ENCODE results near the gene ZCCHC17.

ZCCHC17 gene

GRCh38 chr1:31327381-31327780 is 30.5 kb downstream of the ZCCHC17 start:
- DNase-seq (no peak), ATAC-seq (ENCODE audit: insufficient read depth, low read depth) (no peak)
- H3K36me3 ChIP-seq (ENCODE audit: insufficient read depth, low read length) = peaks cover 20% of the 10 kb centered on the region; the same call in 1 of the 2 replicates
- no peaks in the 10 kb centered on the region for H3K27me3 ChIP-seq (ENCODE audit: insufficient read depth, low read length, poor library complexity)
- no peak overlapping the region for H3K27ac ChIP-seq (ENCODE audit: low read length)
- H3K79me2 ChIP-seq (ENCODE audit: insufficient read depth, low read length) = no peaks in the 10 kb centered on the region
- no peaks in the 10 kb centered on the region for H3K4me1 ChIP-seq (ENCODE audit: insufficient read depth, low read length)
- H3K9ac ChIP-seq (ENCODE audit: low read depth, low read length) = no peak overlapping the region
- H4K20me1 ChIP-seq (ENCODE audit: insufficient read depth, low read length) = 0 out of 2 replicates have a peak, but pooled peaks cover 4% of the 10 kb centered on the region
- H3K4me3 ChIP-seq (ENCODE audit: low read depth in 1 of 2, low read length in 2 of 2) = no peak overlapping the region
- H2AFZ ChIP-seq (ENCODE audit: low read depth, low read length) = no peak overlapping the region
- no peak overlapping the region for H3K4me2 ChIP-seq (ENCODE audit: insufficient read depth, low read length)
- no peak for TF ChIP-seq EZH2 (IDR thresholded peaks at IDR 0.05; ENCODE audit: borderline replicate concordance, low read depth, low read length, severe bottlenecking)
- TF ChIP-seq, protein P1, sequence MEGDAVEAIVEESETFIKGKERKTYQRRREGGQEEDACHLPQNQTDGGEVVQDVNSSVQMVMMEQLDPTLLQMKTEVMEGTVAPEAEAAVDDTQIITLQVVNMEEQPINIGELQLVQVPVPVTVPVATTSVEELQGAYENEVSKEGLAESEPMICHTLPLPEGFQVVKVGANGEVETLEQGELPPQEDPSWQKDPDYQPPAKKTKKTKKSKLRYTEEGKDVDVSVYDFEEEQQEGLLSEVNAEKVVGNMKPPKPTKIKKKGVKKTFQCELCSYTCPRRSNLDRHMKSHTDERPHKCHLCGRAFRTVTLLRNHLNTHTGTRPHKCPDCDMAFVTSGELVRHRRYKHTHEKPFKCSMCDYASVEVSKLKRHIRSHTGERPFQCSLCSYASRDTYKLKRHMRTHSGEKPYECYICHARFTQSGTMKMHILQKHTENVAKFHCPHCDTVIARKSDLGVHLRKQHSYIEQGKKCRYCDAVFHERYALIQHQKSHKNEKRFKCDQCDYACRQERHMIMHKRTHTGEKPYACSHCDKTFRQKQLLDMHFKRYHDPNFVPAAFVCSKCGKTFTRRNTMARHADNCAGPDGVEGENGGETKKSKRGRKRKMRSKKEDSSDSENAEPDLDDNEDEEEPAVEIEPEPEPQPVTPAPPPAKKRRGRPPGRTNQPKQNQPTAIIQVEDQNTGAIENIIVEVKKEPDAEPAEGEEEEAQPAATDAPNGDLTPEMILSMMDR (IDR thresholded peaks at IDR 0.05; ENCODE audit: borderline replicate concordance, extremely low read depth, low read length, poor library complexity, severe bottlenecking) = no peak
- no peaks in the 10 kb centered on the region for H3K9me3 ChIP-seq (ENCODE audit: insufficient read depth, low read length, severe bottlenecking)

DNA sequence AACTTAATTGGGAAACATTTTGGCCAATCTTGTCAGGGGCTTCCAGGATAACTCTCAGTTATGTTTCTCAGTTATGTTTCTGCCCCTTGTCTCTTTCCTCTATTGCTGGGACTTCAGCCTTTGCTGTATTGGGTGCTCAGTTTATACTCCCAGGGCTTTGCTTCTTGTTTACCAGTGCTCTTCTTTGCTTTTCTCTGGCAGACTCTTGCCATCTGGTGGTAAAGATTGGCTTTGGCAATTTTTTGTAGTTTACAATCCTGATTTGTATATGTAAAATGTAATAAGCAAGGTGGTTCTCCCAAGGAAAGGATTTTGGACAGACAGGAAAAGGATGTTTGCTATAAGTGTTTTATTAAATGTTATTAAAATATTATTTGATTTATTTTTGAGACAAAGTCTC is 38.2 kb downstream of the ZCCHC17 start:
- Histone ChIP-seq H3K4me3 (ENCODE audit: low read depth in 1 of 2, low read length in 2 of 2) (no peak overlapping the region), H3K9ac (ENCODE audit: low read depth, low read length) (no peak overlapping the region), H3K27me3 (ENCODE audit: insufficient read depth, low read length, poor library complexity) (no peaks in the 10 kb centered on the region), H4K20me1 (ENCODE audit: insufficient read depth, low read length) (no peaks in the 10 kb centered on the region), H3K4me1 (ENCODE audit: insufficient read depth, low read length) (no peaks in the 10 kb centered on the region), H3K9me3 (ENCODE audit: insufficient read depth, low read length, severe bottlenecking) (no peaks in the 10 kb centered on the region), H3K36me3 (ENCODE audit: insufficient read depth, low read length) (peaks cover 9% of the 10 kb centered on the region; the same call in 1 of the 2 replicates), H3K27ac (ENCODE audit: low read length) (no peak overlapping the region), H3K4me2 (ENCODE audit: insufficient read depth, low read length) (no peak overlapping the region), H3K79me2 (ENCODE audit: insufficient read depth, low read length) (no peaks in the 10 kb centered on the region), H2AFZ (ENCODE audit: low read depth, low read length) (no peak overlapping the region)
- TF ChIP-seq EZH2 (IDR thresholded peaks at IDR 0.05; ENCODE audit: borderline replicate concordance, low read depth, low read length, severe bottlenecking) = no peak
- TF ChIP-seq, protein P1 (IDR thresholded peaks at IDR 0.05; ENCODE audit: borderline replicate concordance, extremely low read depth, low read length, poor library complexity, severe bottlenecking) = peak; percentile 67
- no peak for DNase-seq
- ATAC-seq (ENCODE audit: insufficient read depth, low read depth) = peak; percentile 50; the same call in 1 of the 3 replicates

GRCh38 chr1:31336687-31337467 is 40.0 kb downstream of the ZCCHC17 start:
- Histone ChIP-seq H3K36me3 (ENCODE audit: insufficient read depth, low read length) (peaks cover 6% of the 10 kb centered on the region; the same call in 1 of the 2 replicates), H2AFZ (ENCODE audit: low read depth, low read length) (no peak overlapping the region), H3K9me3 (ENCODE audit: insufficient read depth, low read length, severe bottlenecking) (no peaks in the 10 kb centered on the region), H3K4me2 (ENCODE audit: insufficient read depth, low read length) (no peak overlapping the region), H3K4me3 (ENCODE audit: low read depth in 1 of 2, low read length in 2 of 2) (no peak overlapping the region), H3K79me2 (ENCODE audit: insufficient read depth, low read length) (no peaks in the 10 kb centered on the region), H3K27ac (ENCODE audit: low read length) (no peak overlapping the region), H3K27me3 (ENCODE audit: insufficient read depth, low read length, poor library complexity) (no peaks in the 10 kb centered on the region), H3K4me1 (ENCODE audit: insufficient read depth, low read length) (no peaks in the 10 kb centered on the region), H3K9ac (ENCODE audit: low read depth, low read length) (no peak overlapping the region), H4K20me1 (ENCODE audit: insufficient read depth, low read length) (no peaks in the 10 kb centered on the region)
- no peak for ATAC-seq (ENCODE audit: insufficient read depth, low read depth)
- no peak for DNase-seq
- no peak for TF ChIP-seq EZH2 (IDR thresholded peaks at IDR 0.05; ENCODE audit: borderline replicate concordance, low read depth, low read length, severe bottlenecking)
- TF ChIP-seq, protein P1 (IDR thresholded peaks at IDR 0.05; ENCODE audit: borderline replicate concordance, extremely low read depth, low read length, poor library complexity, severe bottlenecking) = no peak
